CD4-positive, alpha-beta T cell treated with Interleukin-17A for 4 hours (primary cell): ENCODE data around the gene SSB.
"Not testable (repeated sequence)": the region's sequence is repeated elsewhere in the genome, so short reads cannot be mapped to it uniquely, and the experiment has no call there.

Source experiments
- DNase-seq: peaks from one replicate; pipeline ENCODE4 v3.0.0-alpha.2; 2020; ENCODE audit warnings: mixed read lengths

Gene SSB

GRCh38 chr2:169838743-169839489 is 40.2 kb downstream of the SSB start:
- no peak for DNase-seq

GRCh38 chr2:169839954-169840746 is 41.5 kb downstream of the SSB start:
- DNase-seq = no peak

GRCh38 chr2:169840747-169841142 is 42.1 kb downstream of the SSB start:
- DNase-seq = no peak

- not testable (repeated sequence) for DNase-seq
Observed at GRCh38 chr2:169841625-169842024, 43.0 kb downstream of the SSB start.

- DNase-seq = no peak
Observed at GRCh38 chr2:169845016-169845415, 46.3 kb downstream of the SSB start.

GRCh38 chr2:169848959-169849693 is 50.5 kb downstream of the SSB start:
- not testable (repeated sequence) for DNase-seq

GRCh38 chr2:169849710-169850109 is 51.0 kb downstream of the SSB start:
- no peak for DNase-seq

- no peak for DNase-seq
Observed at GRCh38 chr2:169853041-169853668, 54.5 kb downstream of the SSB start.

GRCh38 chr2:169855281-169856258 is 56.9 kb downstream of the SSB start:
- DNase-seq = not testable (repeated sequence)

- no peak for DNase-seq
Observed at GRCh38 chr2:169859423-169859822, 60.8 kb downstream of the SSB start.

- no peak for DNase-seq
Observed at GRCh38 chr2:169860149-169860548, 61.5 kb downstream of the SSB start.
